Nephron progenitor cell (in vitro differentiated cells): ENCODE results near the gene SCAF8.

Source experiments
- DNase-seq: peaks from one replicate; pipeline ENCODE4 v3.0.0; 2021
- H3K27ac Mint-ChIP-seq: 2 replicates; pipeline ENCODE4 v1.8.0; 2021; ENCODE audit warnings: mild to moderate bottlenecking, moderate library complexity, mixed read lengths
- H3K27me3 Mint-ChIP-seq: 2 replicates; pipeline ENCODE4 v1.8.0; 2021; ENCODE audit warnings: mild to moderate bottlenecking, low read depth, mixed read lengths; ENCODE audit not compliant: poor library complexity
- H3K36me3 Mint-ChIP-seq: 2 replicates; pipeline ENCODE4 v1.8.0; 2021; ENCODE audit warnings: low read depth, mixed read lengths
- H3K4me1 Mint-ChIP-seq: 2 replicates; pipeline ENCODE4 v1.8.0; 2021; ENCODE audit warnings: mixed read lengths
- H3K4me3 Mint-ChIP-seq: 2 replicates; pipeline ENCODE4 v1.8.0; 2021; ENCODE audit warnings: mild to moderate bottlenecking, moderate library complexity, mixed read lengths
- H3K9me3 Mint-ChIP-seq: 2 replicates; pipeline ENCODE4 v1.8.0; 2021; ENCODE audit warnings: mild to moderate bottlenecking, moderate library complexity, mixed read lengths
- CTCF ChIP-seq: fragments of 200-600 bp; sonication (generic); IDR thresholded peaks from 2 replicates; pipeline ENCODE4 v1.5.0; 2021; ENCODE audit warnings: antibody characterized with exemption

SCAF8 gene

GRCh38 chr6:154864066-154864430 lies 130.8 kb downstream of the SCAF8 start:
- TF ChIP-seq CTCF, result no peak
- Mint-ChIP-seq H3K4me3 (no peak overlapping the region), H3K4me1 (peaks cover 41% of the 10 kb centered on the region), H3K27ac (peak overlapping the region; percentile 92), H3K9me3 (no peaks in the 10 kb centered on the region), H3K36me3 (peaks cover 29% of the 10 kb centered on the region), H3K27me3 (no peaks in the 10 kb centered on the region)
- no peak for DNase-seq

DNA sequence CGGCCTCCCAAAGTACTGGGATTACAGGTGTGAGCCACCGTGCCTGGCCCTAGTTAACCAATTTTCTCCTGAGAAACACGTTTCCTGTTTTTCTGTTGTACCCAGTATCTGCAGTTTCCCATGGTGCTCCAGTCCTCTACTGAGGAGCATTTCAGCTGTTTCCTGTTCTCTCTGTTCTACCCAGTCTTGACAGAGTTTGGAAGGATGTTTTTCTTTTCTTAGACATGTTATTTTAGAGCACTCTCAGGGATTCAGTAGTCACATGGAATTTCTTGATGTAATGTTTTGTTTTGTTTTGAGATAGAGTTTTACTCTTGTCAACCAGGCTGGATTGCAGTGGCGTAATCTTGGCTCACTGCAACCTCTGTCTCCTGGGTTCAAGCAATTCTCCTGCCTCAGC lies 132.1 kb downstream of the SCAF8 start:
- H3K27me3 Mint-ChIP-seq, result no peaks in the 10 kb centered on the region
- H3K9me3 Mint-ChIP-seq, result no peaks in the 10 kb centered on the region
- peaks cover 34% of the 10 kb centered on the region for H3K4me1 Mint-ChIP-seq
- peaks cover 19% of the 10 kb centered on the region for H3K36me3 Mint-ChIP-seq
- peak overlapping the region; percentile 32 for H3K27ac Mint-ChIP-seq
- no peak for TF ChIP-seq CTCF
- DNase-seq, result no peak
- no peak overlapping the region for H3K4me3 Mint-ChIP-seq

- Mint-ChIP-seq H3K9me3 (no peaks in the 10 kb centered on the region), H3K36me3 (peaks cover 19% of the 10 kb centered on the region), H3K27me3 (no peaks in the 10 kb centered on the region), H3K4me3 (no peak overlapping the region), H3K4me1 (peaks cover 26% of the 10 kb centered on the region), H3K27ac (no peak overlapping the region)
- DNase-seq, result no peak
- TF ChIP-seq CTCF, result peak; percentile 78
Measured at GRCh38 chr6:154868143-154868594, 135.0 kb downstream of the SCAF8 start.

DNA sequence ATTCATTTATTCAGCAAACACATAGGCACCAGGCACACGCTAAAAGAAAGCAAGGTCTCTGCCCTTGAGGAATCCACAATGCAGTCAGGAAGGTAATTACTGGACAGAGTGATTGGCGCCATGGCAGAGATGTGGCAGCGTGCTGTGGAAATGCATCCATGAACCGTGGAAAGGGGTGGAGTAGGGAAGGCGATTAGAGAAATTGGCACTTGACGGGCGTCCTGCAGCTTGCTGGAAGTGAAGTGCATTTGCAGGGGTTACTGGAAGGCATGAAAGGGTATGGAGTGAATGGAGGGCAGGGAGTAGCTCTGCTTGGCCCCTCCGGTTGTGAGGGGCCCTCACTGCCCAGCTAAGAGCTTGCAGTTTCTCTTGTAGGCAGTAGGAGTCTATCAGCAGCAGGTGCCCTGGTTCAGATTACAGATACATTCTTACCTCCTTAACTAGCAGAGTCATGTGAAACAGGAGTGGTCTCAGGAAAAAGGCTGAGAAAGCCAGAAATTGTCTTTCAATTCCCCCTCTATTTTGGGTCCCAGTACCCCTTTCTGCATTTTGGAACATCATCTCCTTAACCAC lies 139.4 kb downstream of the SCAF8 start:
- peak overlapping the region; percentile 5 for H3K27ac Mint-ChIP-seq
- no peaks in the 10 kb centered on the region for H3K36me3 Mint-ChIP-seq
- H3K27me3 Mint-ChIP-seq, result no peaks in the 10 kb centered on the region
- TF ChIP-seq CTCF, result no peak
- no peaks in the 10 kb centered on the region for H3K9me3 Mint-ChIP-seq
- H3K4me3 Mint-ChIP-seq, result no peak overlapping the region
- peaks cover 38% of the 10 kb centered on the region for H3K4me1 Mint-ChIP-seq
- DNase-seq, result no peak

GRCh38 chr6:154873546-154873945 lies 140.3 kb downstream of the SCAF8 start:
- Mint-ChIP-seq H3K36me3 (peaks cover under 1% of the 10 kb centered on the region), H3K27ac (no peak overlapping the region)

More at GRCh38 chr6:154873546-154873945, 140.3 kb downstream of the SCAF8 start:
- Mint-ChIP-seq H3K4me1 (peaks cover 38% of the 10 kb centered on the region), H3K4me3 (no peak overlapping the region), H3K27me3 (no peaks in the 10 kb centered on the region), H3K9me3 (no peaks in the 10 kb centered on the region)
- DNase-seq, result no peak
- no peak for TF ChIP-seq CTCF
